CD4-positive, alpha-beta T cell treated with Interleukin-17A for 1 hour (primary cell): Measurements from ENCODE around the gene MAP1LC3A.

Experiments used
- DNase-seq: peaks from one replicate; pipeline ENCODE4 v3.0.0-alpha.2; 2020

MAP1LC3A gene

GRCh38 chr20:34578521-34578920 is 20.0 kb downstream of the MAP1LC3A start:
- DNase-seq = no peak

- DNase-seq = no peak
Observed at GRCh38 chr20:34579191-34579978, 20.9 kb downstream of the MAP1LC3A start.

GRCh38 chr20:34579979-34580940 is 21.7 kb downstream of the MAP1LC3A start:
- DNase-seq = peak; percentile 37

GRCh38 chr20:34581341-34582184 is 23.0 kb downstream of the MAP1LC3A start:
- no peak for DNase-seq

GRCh38 chr20:34582221-34582620 is 23.7 kb downstream of the MAP1LC3A start:
- DNase-seq = no peak

- no peak for DNase-seq
Observed at GRCh38 chr20:34582911-34583310, 24.4 kb downstream of the MAP1LC3A start.

GRCh38 chr20:34583544-34583943 is 25.0 kb downstream of the MAP1LC3A start:
- no peak for DNase-seq

GRCh38 chr20:34585019-34585418 is 26.5 kb downstream of the MAP1LC3A start:
- no peak for DNase-seq

GRCh38 chr20:34586488-34587163 is 28.1 kb downstream of the MAP1LC3A start:
- DNase-seq = no peak

- no peak for DNase-seq
Observed at GRCh38 chr20:34595377-34596184, 37.1 kb downstream of the MAP1LC3A start.

GRCh38 chr20:34600892-34601653 is 42.6 kb downstream of the MAP1LC3A start:
- no peak for DNase-seq

- no peak for DNase-seq
Observed at GRCh38 chr20:34604980-34605788, 46.7 kb downstream of the MAP1LC3A start.

GRCh38 chr20:34607066-34607465 is 48.5 kb downstream of the MAP1LC3A start:
- no peak for DNase-seq
